ENCODE measurements around the gene UCKL1. TPM values are rescaled to one million over a fixed set of nuclear protein-coding genes. Genes with fewer than 3 reads are reported as not detected.

The UCKL1 gene
- total RNA-seq, 1 experiment from 2014 or later = 43.7 TPM

DNA sequence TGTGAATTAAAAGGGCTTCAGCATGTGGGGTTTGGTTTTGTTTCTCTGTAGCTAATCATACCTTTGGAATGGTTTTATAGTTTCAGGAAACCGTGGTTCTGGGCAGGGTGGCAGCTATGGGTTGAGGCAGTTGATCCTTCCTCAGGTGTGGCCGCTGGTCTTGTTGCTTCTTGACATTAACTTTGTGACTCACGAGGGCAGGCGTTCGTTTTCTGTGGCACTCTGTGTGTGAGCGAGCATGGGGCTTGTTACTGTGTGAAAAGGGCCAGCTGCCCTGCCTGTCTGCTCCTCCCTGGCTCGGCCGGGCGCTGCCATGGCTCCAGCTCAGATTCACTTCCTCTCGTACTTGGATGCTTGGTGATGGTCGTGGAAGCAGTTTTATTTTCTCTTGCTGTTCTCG, 45.0 kb downstream of the UCKL1 start:
- peak; percentile 56 for DNase-seq (ENCODE audit: unreplicated experiment)
- intact Hi-C loops (cut with micrococcal nuclease) = no loop called here
- Mint-ChIP-seq H3K9me3 (ENCODE audit: unreplicated experiment) (no peaks in the 10 kb centered on the region), H3K27me3 (ENCODE audit: insufficient read depth, unreplicated experiment) (no peaks in the 10 kb centered on the region), H3K4me3 (ENCODE audit: unreplicated experiment) (peak overlapping the region; percentile 28), H3K36me3 (ENCODE audit: insufficient read depth, unreplicated experiment) (peaks cover 12% of the 10 kb centered on the region), H3K27ac (ENCODE audit: low read depth, unreplicated experiment) (peak overlapping the region; percentile 78), H3K4me1 (ENCODE audit: insufficient read depth, unreplicated experiment) (peaks cover 28% of the 10 kb centered on the region)
- POLR2A ChIA-PET = interaction anchor here (0.6 to 3.1 kb wide), 13 partner anchors 9 to 315 kb away, joined by 3 to 22 read pairs (median 5); partner anchors contain the start of genes TPD52L2 and UCKL1
- TF ChIP-seq, protein P1, sequence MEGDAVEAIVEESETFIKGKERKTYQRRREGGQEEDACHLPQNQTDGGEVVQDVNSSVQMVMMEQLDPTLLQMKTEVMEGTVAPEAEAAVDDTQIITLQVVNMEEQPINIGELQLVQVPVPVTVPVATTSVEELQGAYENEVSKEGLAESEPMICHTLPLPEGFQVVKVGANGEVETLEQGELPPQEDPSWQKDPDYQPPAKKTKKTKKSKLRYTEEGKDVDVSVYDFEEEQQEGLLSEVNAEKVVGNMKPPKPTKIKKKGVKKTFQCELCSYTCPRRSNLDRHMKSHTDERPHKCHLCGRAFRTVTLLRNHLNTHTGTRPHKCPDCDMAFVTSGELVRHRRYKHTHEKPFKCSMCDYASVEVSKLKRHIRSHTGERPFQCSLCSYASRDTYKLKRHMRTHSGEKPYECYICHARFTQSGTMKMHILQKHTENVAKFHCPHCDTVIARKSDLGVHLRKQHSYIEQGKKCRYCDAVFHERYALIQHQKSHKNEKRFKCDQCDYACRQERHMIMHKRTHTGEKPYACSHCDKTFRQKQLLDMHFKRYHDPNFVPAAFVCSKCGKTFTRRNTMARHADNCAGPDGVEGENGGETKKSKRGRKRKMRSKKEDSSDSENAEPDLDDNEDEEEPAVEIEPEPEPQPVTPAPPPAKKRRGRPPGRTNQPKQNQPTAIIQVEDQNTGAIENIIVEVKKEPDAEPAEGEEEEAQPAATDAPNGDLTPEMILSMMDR (IDR thresholded peaks at IDR 0.05; ENCODE audit: unreplicated experiment) = no peak
- CTCF ChIA-PET = interaction anchor here (0.6 to 2.3 kb wide), 7 partner anchors 15 to 204 kb away, joined by 3 to 9 read pairs (median 3); no protein-coding TSS in a partner anchor
- BruUV-seq (replicated peaks) = no TSS peak

DNA sequence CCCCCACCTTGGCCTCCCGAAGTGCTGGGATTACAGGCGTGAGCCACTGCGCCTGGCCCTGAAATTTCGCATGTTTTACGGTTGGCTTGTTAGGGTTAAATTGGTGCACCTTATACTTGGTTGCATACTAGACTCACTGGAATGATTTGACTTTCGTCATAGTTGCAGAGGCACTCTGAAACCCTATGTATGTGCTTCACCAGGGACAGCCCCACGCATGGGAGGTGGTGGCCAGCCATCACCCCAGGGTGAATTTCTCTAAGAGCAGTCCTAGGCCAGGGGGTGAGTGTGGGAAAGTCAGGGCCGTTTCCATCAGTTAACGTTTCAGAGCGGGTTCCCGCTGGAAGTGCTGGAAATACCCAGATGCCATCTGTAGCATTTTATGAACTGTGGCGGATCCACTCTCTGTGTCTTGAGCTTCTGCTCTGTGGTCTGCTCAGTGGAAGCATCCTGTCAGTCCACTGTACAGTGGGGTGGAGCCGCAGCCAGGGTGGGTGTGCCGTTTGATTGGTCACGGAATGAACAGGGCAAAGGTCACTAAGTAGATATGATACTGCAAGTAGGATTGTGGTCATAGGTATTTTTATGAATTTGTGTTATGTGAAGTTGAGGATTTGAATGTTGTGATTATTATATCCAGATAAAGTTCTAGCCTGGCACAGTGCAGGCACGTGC, 48.1 kb downstream of the UCKL1 start:
- H3K27ac Mint-ChIP-seq (ENCODE audit: low read depth, unreplicated experiment) = no peak overlapping the region
- peaks cover 25% of the 10 kb centered on the region for H3K4me1 Mint-ChIP-seq (ENCODE audit: insufficient read depth, unreplicated experiment)
- H3K4me3 Mint-ChIP-seq (ENCODE audit: unreplicated experiment) = no peak overlapping the region
- no TSS peak for BruUV-seq (replicated peaks)
- no peak for DNase-seq (ENCODE audit: unreplicated experiment)
- H3K9me3 Mint-ChIP-seq (ENCODE audit: unreplicated experiment) = no peaks in the 10 kb centered on the region
- H3K36me3 Mint-ChIP-seq (ENCODE audit: insufficient read depth, unreplicated experiment) = peaks cover 19% of the 10 kb centered on the region
- POLR2A ChIA-PET = interaction anchor here (1.0 to 1.3 kb wide), 4 partner anchors 12 to 48 kb away, joined by 3 to 5 read pairs (median 4); partner anchors contain the start of genes TPD52L2 and UCKL1
- TF ChIP-seq, protein P1 (IDR thresholded peaks at IDR 0.05; ENCODE audit: unreplicated experiment) = no peak
- H3K27me3 Mint-ChIP-seq (ENCODE audit: insufficient read depth, unreplicated experiment) = no peaks in the 10 kb centered on the region
- intact Hi-C loops (cut with micrococcal nuclease) = no loop called here
- CTCF ChIA-PET = interaction anchor here (1.1 kb wide), 1 partner anchor 66 kb away, joined by 4 read pairs; no protein-coding TSS in a partner anchor

DNA sequence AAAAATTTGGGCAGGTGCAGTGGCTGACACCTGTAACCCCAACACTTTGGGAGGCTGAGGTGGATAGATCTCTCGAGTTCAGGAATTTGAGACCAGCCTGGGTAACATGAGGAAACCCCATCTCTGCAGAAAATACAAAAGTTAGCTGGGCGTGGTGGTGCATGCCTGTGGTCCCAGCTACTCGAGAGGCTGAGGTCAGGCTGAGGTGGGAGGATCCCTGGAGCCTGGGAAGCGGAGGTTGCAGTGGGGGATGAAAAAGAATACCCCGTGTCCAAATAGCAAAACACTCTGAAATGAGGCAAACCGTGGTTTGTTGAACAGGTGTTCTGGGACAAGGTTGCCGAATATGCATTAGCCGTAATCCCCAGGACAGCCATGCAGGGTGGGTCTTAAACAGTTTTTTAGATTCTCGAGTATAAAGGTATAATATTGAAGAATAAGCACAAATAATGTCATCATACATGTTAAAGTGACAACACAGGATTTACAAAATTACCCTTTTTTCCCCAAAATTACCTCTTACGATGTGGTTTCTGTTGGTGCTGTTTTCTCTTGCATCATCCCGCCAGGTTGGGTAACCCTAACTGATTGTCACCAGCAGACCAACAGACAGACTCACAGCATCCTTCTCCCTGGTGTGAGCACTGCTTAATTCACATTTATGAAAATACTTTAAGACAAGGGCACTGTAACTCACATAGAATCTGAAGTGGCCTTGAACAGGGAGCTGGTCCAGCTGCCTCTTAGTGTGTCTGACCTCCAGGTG, 52.2 kb downstream of the UCKL1 start:
- no TSS peak for BruUV-seq (replicated peaks)
- H3K4me1 Mint-ChIP-seq (ENCODE audit: insufficient read depth, unreplicated experiment) = peaks cover 11% of the 10 kb centered on the region
- TF ChIP-seq, protein P1 (IDR thresholded peaks at IDR 0.05; ENCODE audit: unreplicated experiment) = no peak
- POLR2A ChIA-PET = interaction anchor here (0.9 to 4.2 kb wide), 3 partner anchors 8 to 39 kb away, joined by 3 to 25 read pairs (median 10); partner anchors contain the start of genes DNAJC5 and TPD52L2
- no peak overlapping the region for H3K4me3 Mint-ChIP-seq (ENCODE audit: unreplicated experiment)
- no peak overlapping the region for H3K27ac Mint-ChIP-seq (ENCODE audit: low read depth, unreplicated experiment)
- H3K36me3 Mint-ChIP-seq (ENCODE audit: insufficient read depth, unreplicated experiment) = peaks cover 18% of the 10 kb centered on the region
- CTCF ChIA-PET = no interaction called here
- no peak for DNase-seq (ENCODE audit: unreplicated experiment)
- H3K27me3 Mint-ChIP-seq (ENCODE audit: insufficient read depth, unreplicated experiment) = no peaks in the 10 kb centered on the region
- no peaks in the 10 kb centered on the region for H3K9me3 Mint-ChIP-seq (ENCODE audit: unreplicated experiment)
- intact Hi-C loops (cut with micrococcal nuclease) = no loop called here

DNA sequence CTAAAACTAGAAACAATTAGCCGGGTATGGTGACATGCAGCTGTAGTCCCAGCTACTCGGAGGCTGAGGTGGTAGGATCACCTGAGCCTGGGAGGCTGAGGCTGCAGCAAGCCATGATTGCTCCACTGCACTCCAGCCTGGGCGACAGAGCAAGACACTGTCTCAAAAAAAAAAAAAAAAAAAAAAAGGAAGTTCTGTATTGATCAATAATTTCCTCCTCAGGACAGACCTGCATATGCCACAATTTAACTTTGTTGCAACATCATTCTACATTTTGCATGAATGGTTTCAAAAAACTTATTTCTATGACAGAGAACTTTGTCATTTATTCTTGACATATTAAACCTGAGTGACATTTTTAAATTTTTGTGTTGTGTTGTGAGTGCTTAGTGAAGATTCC, 55.8 kb downstream of the UCKL1 start:
- no peaks in the 10 kb centered on the region for H3K9me3 Mint-ChIP-seq (ENCODE audit: unreplicated experiment)
- H3K27ac Mint-ChIP-seq (ENCODE audit: low read depth, unreplicated experiment) = no peak overlapping the region
- BruUV-seq (replicated peaks) = no TSS peak
- no peaks in the 10 kb centered on the region for H3K27me3 Mint-ChIP-seq (ENCODE audit: insufficient read depth, unreplicated experiment)
- CTCF ChIA-PET = no interaction called here
- TF ChIP-seq, protein P1 (IDR thresholded peaks at IDR 0.05; ENCODE audit: unreplicated experiment) = no peak
- intact Hi-C loops (cut with micrococcal nuclease) = no loop called here
- peaks cover 23% of the 10 kb centered on the region for H3K36me3 Mint-ChIP-seq (ENCODE audit: insufficient read depth, unreplicated experiment)
- no peak overlapping the region for H3K4me3 Mint-ChIP-seq (ENCODE audit: unreplicated experiment)
- peaks cover 21% of the 10 kb centered on the region for H3K4me1 Mint-ChIP-seq (ENCODE audit: insufficient read depth, unreplicated experiment)
- POLR2A ChIA-PET = interaction anchor here (0.7 to 1.1 kb wide), 2 partner anchors 35 to 37 kb away, joined by 3 read pairs; partner anchors contain the start of gene TPD52L2
- no peak for DNase-seq (ENCODE audit: unreplicated experiment)

Measured in MCF 10A (cell line).